ENCODE data around the gene PRDM2. TPM values are rescaled to one million over a fixed set of nuclear protein-coding genes. Genes with fewer than 3 reads are reported as not detected.

PRDM2 gene
- total RNA-seq, 1 donor from 2014 or later: 55.2 TPM

- Mint-ChIP-seq H3K9me3 (no peaks in the 10 kb centered on the region), H3K4me1 (no peaks in the 10 kb centered on the region), H3K27me3 (ENCODE audit: low read depth) (no peaks in the 10 kb centered on the region), H3K36me3 (ENCODE audit: low read depth) (no peaks in the 10 kb centered on the region), H3K27ac (ENCODE audit: unreplicated experiment) (no peak overlapping the region), H3K4me3 (no peak overlapping the region)
- DNase-seq (ENCODE audit: low read depth, low spot score): no peak
- no peak for TF ChIP-seq CTCF (conservative IDR thresholded peaks at IDR 0.05)
These were observed 114.1 kb downstream of the PRDM2 start for GRCh38 chr1:13814131-13814530.

GRCh38 chr1:13816016-13816760, 116.2 kb downstream of the PRDM2 start:
- TF ChIP-seq CTCF (conservative IDR thresholded peaks at IDR 0.05): no peak
- Mint-ChIP-seq H3K4me3 (no peak overlapping the region), H3K36me3 (ENCODE audit: low read depth) (no peaks in the 10 kb centered on the region), H3K27me3 (ENCODE audit: low read depth) (no peaks in the 10 kb centered on the region), H3K9me3 (no peaks in the 10 kb centered on the region), H3K4me1 (no peaks in the 10 kb centered on the region), H3K27ac (ENCODE audit: unreplicated experiment) (no peak overlapping the region)
- no peak for DNase-seq (ENCODE audit: low read depth, low spot score)

DNA sequence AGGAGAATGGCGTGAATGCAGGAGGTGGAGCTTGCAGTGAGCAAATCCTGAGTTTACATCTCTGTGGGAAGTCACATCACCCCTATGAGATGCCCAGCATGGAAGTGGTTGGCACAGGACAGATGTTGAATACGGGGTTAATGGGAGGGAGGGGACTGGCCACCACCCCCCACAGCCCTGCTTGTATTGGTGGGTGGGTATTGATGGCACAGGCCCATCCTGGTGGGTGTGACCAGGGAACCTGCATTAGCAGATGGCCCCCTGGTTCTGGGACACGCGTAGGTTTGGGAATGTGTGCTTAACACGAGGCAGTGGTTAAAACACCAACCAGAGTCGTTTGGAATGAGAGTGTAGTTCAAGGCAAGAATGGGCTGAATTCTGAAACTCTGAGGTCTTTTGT, 117.9 kb downstream of the PRDM2 start:
- Mint-ChIP-seq H3K27me3 (ENCODE audit: low read depth) (no peaks in the 10 kb centered on the region), H3K4me1 (no peaks in the 10 kb centered on the region), H3K36me3 (ENCODE audit: low read depth) (peaks cover 4% of the 10 kb centered on the region), H3K4me3 (no peak overlapping the region), H3K9me3 (no peaks in the 10 kb centered on the region), H3K27ac (ENCODE audit: unreplicated experiment) (no peak overlapping the region)
- no peak for TF ChIP-seq CTCF (conservative IDR thresholded peaks at IDR 0.05)
- DNase-seq (ENCODE audit: low read depth, low spot score): no peak

DNA sequence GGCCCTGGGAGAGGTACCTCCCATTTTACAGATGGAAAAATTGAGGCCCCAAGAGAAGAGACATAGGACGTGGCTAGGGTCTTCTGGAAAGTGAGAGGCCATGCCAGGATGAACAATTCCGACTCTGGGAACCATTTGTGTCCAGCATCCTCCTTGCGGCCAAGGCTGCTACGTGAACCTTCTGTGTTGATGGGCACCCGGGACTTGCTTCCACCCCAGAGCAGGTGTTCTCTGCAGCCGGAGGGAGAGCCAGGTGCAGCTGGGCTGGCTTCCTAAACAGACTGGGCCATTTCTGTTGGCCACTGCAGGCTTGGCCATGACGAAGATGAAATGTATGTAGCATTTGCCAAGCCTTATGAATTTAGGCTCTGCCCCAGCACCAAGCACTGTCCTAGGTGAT, 118.9 kb downstream of the PRDM2 start:
- TF ChIP-seq CTCF (conservative IDR thresholded peaks at IDR 0.05): no peak
- H3K4me3 Mint-ChIP-seq: no peak overlapping the region
- H3K36me3 Mint-ChIP-seq (ENCODE audit: low read depth): peaks cover 12% of the 10 kb centered on the region
- no peaks in the 10 kb centered on the region for H3K27me3 Mint-ChIP-seq (ENCODE audit: low read depth)
- DNase-seq (ENCODE audit: low read depth, low spot score): no peak
- no peaks in the 10 kb centered on the region for H3K4me1 Mint-ChIP-seq
- H3K9me3 Mint-ChIP-seq: no peaks in the 10 kb centered on the region
- H3K27ac Mint-ChIP-seq (ENCODE audit: unreplicated experiment): no peak overlapping the region

- Mint-ChIP-seq H3K4me3 (no peak overlapping the region), H3K9me3 (no peaks in the 10 kb centered on the region), H3K27ac (ENCODE audit: unreplicated experiment) (no peak overlapping the region), H3K27me3 (ENCODE audit: low read depth) (no peaks in the 10 kb centered on the region), H3K4me1 (no peaks in the 10 kb centered on the region), H3K36me3 (ENCODE audit: low read depth) (peaks cover 14% of the 10 kb centered on the region)
- TF ChIP-seq CTCF (conservative IDR thresholded peaks at IDR 0.05): no peak
- DNase-seq (ENCODE audit: low read depth, low spot score): no peak
These were observed 119.7 kb downstream of the PRDM2 start for GRCh38 chr1:13819642-13820041.

Data from neural crest cell (in vitro differentiated cells).